ENCODE data around the gene DMPK.
"Not testable (repeated sequence)": the region's sequence is repeated elsewhere in the genome, so short reads cannot be mapped to it uniquely, and the experiment has no call there.

The DMPK gene

GRCh38 chr19:45815481-45816216 lies 33.4 kb upstream of the DMPK start:
- DNase-seq, result peak in 3 of 56 donors; percentile 18 to 31 (median 24)

- DNase-seq, result no peak
Measured at GRCh38 chr19:45814851-45815480, 32.7 kb upstream of the DMPK start, which contains the start of gene RSPH6A. TSS of gene RSPH6A (minus strand) at chr19:45815308. CDS start at chr19:45815176, 132 bp downstream.

- no peak for DNase-seq
Measured at GRCh38 chr19:45814166-45814780, 32.0 kb upstream of the DMPK start.

- DNase-seq, result no peak
Measured at GRCh38 chr19:45812297-45812696, 30.0 kb upstream of the DMPK start.

- no peak for DNase-seq
Measured at GRCh38 chr19:45809643-45810159, 27.4 kb upstream of the DMPK start.

GRCh38 chr19:45805719-45806118 lies 23.4 kb upstream of the DMPK start:
- no peak for DNase-seq

GRCh38 chr19:45804959-45805230 lies 22.6 kb upstream of the DMPK start:
- no peak for DNase-seq

GRCh38 chr19:45804140-45804958 lies 22.1 kb upstream of the DMPK start:
- DNase-seq, result no peak

- no peak for DNase-seq
Measured at GRCh38 chr19:45801603-45802175, 19.4 kb upstream of the DMPK start.

- no peak for DNase-seq
Measured at GRCh38 chr19:45800070-45800553, 17.8 kb upstream of the DMPK start.

GRCh38 chr19:45799541-45799940 lies 17.3 kb upstream of the DMPK start:
- DNase-seq, result not testable (repeated sequence)

- DNase-seq, result peak in 39 of 56 donors; percentile 7 to 61 (median 32)
Measured at GRCh38 chr19:45798995-45799517, 16.8 kb upstream of the DMPK start.

GRCh38 chr19:45794627-45795026 lies 12.3 kb upstream of the DMPK start:
- no peak for DNase-seq

- no peak for DNase-seq
Measured at GRCh38 chr19:45793876-45794275, 11.6 kb upstream of the DMPK start.

GRCh38 chr19:45793178-45793564 lies 10.9 kb upstream of the DMPK start:
- no peak for DNase-seq

GRCh38 chr19:45792470-45793177 lies 10.3 kb upstream of the DMPK start, which contains the start of gene DMWD:
TSS of gene DMWD (minus strand) at chr19:45792845. CDS start at chr19:45792756, 89 bp downstream.
- peak; percentile 88 to 100 (median 98) for DNase-seq

- DNase-seq, result no peak
Measured at GRCh38 chr19:45791744-45792469, 9.6 kb upstream of the DMPK start.

- DNase-seq, result peak in 2 of 56 donors; percentile 15 to 18
Measured at GRCh38 chr19:45790942-45791341, 8.7 kb upstream of the DMPK start.
